Endothelial cell of umbilical vein (primary cell): ENCODE data around the gene PPIL6.

Source experiments
- POLR2AphosphoS5 ChIP-seq: IDR thresholded peaks from 2 replicates; pipeline ENCODE4 v1.6.1; 2012; ENCODE audit warnings: low read depth, mild to moderate bottlenecking, control low read depth, low read length, moderate library complexity; ENCODE audit not compliant: insufficient read depth
- TF ChIP-seq, protein P1 (sequence below), 2 donors: IDR thresholded peaks; 1 replicate in 1 of 2; 2 replicates in 1 of 2; pipeline ENCODE4 v1.5.1; 2011; ENCODE audit warnings: low read length in 2 of 2, mild to moderate bottlenecking in 2 of 2, moderate library complexity in 2 of 2, control low read depth in 1 of 2, inconsistent platforms in 1 of 2, low read depth in 1 of 2; ENCODE audit not compliant: insufficient read depth in 1 of 2; ENCODE audit errors: extremely low read depth in 1 of 2

DNA sequence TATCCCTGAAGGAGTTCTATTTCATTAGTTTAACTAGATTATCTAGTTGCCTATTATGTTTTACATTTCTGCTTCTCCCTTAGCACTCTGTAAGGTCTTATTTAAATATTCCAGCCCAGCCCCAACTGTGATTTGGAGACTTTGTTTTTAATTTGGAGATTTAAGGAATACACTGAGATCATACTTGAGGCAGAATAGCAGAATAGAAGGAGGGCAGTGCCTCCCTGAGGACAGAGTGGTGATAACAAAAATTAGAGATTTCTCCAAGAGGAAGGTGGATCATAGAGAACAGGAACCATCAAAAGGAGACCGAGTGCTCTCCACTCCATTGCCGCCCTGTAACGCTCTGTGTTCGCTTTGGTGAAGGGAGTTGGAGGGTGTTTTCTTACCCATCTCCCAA, 43.4 kb downstream of the PPIL6 start:
- TF ChIP-seq, protein P1, sequence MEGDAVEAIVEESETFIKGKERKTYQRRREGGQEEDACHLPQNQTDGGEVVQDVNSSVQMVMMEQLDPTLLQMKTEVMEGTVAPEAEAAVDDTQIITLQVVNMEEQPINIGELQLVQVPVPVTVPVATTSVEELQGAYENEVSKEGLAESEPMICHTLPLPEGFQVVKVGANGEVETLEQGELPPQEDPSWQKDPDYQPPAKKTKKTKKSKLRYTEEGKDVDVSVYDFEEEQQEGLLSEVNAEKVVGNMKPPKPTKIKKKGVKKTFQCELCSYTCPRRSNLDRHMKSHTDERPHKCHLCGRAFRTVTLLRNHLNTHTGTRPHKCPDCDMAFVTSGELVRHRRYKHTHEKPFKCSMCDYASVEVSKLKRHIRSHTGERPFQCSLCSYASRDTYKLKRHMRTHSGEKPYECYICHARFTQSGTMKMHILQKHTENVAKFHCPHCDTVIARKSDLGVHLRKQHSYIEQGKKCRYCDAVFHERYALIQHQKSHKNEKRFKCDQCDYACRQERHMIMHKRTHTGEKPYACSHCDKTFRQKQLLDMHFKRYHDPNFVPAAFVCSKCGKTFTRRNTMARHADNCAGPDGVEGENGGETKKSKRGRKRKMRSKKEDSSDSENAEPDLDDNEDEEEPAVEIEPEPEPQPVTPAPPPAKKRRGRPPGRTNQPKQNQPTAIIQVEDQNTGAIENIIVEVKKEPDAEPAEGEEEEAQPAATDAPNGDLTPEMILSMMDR (IDR thresholded peaks at IDR 0.05; ENCODE audit: extremely low read depth in 1 of 2, insufficient read depth in 1 of 2, low read depth in 1 of 2, low read length in 2 of 2): no peak
- TF ChIP-seq POLR2AphosphoS5: no peak
